ENCODE data around the gene BROX.
A peak's percentile ranks its signal among the peaks of the same experiment; 100 is the strongest.
"Not testable (repeated sequence)": the region's sequence is repeated elsewhere in the genome, so short reads cannot be mapped to it uniquely, and the experiment has no call there.

BROX gene

GRCh38 chr1:222732216-222733159 is 20.1 kb downstream of the BROX start:
- DNase-seq (ENCODE audit: low spot score): peak; percentile 18

- DNase-seq (ENCODE audit: low spot score): no peak
Observed at GRCh38 chr1:222734740-222735139, 22.4 kb downstream of the BROX start.

DNA sequence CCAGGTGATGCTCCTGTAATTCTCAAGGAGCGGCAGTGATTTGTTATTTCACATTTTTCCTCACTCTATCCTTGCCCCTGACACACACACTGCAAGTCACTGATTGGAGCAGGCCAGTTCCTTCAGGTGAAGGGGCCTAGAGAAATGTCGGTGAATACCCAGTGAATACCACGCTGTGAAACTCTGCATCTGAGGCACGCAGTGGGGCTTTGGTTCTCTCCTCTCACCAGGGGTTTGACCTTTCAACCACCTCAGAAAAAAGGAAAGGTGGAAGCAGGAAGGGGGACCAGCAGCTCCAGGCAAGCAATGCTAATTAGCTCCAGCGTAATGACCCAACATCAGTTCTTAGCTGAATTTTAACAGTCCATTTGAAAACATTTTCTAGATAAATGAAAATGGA is 24.1 kb downstream of the BROX start:
- DNase-seq (ENCODE audit: low spot score): no peak

- DNase-seq (ENCODE audit: low spot score): peak; percentile 17
Observed at GRCh38 chr1:222736972-222737371, 24.6 kb downstream of the BROX start, which contains the start of gene FAM177B. FAM177B (plus strand) TSS chr1:222737202; CDS start chr1:222746546, 9,344 bp downstream.

DNA sequence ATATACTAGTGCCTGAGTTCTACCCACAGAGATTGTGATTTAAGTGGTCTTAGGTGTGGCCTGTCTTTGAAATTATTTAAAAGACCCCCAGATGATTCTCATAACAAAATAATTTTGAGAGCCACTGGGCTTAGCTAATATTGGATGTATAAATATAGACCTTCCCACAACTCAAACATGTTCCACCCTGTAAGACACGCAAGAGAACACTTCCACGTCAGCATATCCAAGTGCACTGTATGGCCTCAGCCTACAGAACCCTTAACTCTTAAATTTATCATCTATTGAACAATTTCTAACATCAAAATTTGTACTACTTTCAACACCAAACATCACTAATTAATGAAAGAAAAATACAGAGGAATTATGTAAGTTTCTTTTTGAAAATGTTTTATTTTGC is 27.1 kb downstream of the BROX start:
- no peak for DNase-seq (ENCODE audit: low spot score)

- DNase-seq (ENCODE audit: low spot score): no peak
Observed at GRCh38 chr1:222739929-222740328, 27.6 kb downstream of the BROX start.

GRCh38 chr1:222741630-222742457 is 29.5 kb downstream of the BROX start:
- DNase-seq (ENCODE audit: low spot score): not testable (repeated sequence)

GRCh38 chr1:222749927-222750326 is 37.6 kb downstream of the BROX start:
- DNase-seq (ENCODE audit: low spot score): no peak

GRCh38 chr1:222750651-222751050 is 38.3 kb downstream of the BROX start:
- no peak for DNase-seq (ENCODE audit: low spot score)

DNA sequence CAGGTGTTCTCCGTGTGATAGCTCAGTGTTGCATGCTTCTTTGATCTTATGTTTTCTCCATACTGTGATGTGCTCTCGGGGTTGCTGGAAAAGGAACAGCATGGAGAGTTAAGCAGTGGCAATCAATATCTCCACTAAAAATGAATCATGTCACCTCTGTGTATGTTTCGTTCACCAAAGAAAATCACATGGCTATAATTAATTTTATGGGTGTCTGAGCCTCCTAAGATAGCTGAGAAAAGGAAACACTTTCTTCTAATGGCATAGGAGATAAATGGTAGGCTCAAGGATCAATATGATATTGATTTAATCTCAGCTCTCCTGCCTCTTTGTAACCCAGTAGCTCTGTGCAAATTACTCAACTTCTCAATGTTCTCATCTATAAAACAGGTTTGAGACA is 38.9 kb downstream of the BROX start:
- DNase-seq (ENCODE audit: low spot score): no peak

DNA sequence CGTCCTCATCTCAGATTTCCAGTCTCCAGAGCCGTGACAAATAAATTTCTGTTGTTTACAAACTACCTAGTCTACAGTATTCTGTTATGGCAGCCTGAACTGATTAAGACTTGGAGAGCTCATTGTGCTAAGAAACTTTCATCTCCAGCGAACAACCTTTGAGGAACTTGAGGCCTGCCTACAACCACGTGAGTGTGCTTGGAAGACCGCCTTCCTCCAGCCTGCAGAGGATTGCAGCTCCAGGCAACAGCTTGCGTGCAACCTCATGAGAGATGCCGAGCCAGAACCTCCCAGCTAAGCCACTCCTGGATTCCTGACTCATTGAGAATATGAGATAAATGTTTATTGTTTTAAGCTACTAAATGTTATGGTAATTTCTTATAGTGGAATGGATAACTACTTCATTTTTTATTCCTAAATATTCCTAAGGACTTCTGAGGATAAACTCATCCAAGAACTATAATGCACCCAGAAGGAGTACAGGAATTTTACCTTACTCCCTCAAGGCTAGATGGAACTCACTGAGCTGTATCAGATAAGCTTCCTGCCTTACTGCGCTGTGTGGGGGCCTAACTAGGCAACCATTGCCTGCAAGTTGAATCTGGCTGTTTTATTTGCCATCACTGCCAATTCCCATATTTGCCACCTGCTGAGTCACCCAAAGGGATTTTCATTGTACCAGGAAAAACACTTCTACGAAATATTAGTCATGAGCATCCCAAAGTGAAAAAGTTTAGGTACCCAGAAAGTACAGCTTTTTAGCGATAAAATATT is 42.2 kb downstream of the BROX start:
- DNase-seq (ENCODE audit: low spot score): peak; percentile 31

GRCh38 chr1:222757646-222758268 is 45.4 kb downstream of the BROX start:
- no peak for DNase-seq (ENCODE audit: low spot score)

DNA sequence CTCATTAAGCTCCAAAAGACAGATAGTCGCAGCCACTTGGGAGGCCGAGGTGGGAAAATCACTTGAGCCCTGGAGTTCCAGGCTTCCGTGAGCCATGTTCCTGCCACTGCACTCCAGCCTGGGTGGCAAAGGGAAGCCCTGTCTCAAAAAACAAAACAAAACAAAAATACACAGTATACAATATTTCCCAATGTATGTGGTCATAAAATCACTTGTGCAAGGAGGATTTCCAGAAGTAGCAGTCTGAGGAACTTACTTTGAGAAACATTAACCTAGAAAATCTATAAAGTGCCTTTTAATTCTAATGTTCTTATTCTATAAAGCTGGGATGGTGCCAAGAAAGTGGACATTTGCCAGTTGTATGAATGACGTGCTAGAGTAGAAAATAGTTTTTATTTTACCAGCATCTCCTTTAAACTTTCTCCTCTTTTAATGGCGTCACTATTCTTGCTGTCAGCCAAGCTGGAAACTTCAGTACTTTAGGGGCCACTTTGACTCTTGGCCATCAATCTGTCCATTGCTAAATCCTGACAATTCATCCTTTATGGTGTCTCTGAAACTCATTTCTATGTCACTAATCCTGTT is 47.2 kb downstream of the BROX start:
- no peak for DNase-seq (ENCODE audit: low spot score)

DNA sequence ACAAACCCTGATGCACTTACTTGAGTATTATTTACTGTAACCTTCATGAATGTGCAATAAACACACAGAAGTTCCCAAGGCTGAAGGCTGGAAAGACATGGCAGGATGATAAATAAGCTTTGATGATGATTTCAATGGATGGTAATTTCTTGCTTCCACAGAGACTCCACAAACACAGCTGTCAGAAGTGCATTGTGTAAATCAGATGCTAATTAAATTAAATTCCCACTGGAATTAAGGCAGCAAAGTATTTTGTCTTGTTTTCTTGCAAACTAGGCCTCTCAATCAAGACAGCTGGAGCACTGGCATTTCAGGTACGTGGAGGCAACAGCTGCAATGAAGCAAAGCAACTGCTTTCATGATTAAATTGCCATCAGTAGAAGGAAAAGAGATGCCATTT is 48.7 kb downstream of the BROX start:
- DNase-seq (ENCODE audit: low spot score): no peak

GRCh38 chr1:222762178-222762577 is 49.8 kb downstream of the BROX start:
- not testable (repeated sequence) for DNase-seq (ENCODE audit: low spot score)

GRCh38 chr1:222767152-222767571 is 54.8 kb downstream of the BROX start:
- no peak for DNase-seq (ENCODE audit: low spot score)

DNA sequence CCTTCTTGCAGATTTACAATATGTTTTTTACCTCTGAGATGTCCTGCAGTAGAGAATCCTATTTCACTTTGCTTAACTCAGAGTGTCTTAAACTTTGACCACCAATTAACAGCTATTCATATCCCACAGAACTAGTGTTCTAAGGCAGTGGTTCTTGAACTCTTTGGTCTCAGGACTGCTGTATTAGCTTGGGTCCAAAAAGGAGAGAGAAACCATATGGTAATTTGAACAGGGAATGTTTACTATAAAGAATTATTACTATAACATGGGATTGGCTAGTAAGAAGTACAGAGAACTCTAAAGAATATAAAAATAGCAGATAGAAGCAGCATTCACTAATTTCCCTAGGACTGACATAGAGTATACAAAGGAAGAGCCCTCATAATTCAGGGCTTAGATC is 56.2 kb downstream of the BROX start:
- no peak for DNase-seq (ENCODE audit: low spot score)

- no peak for DNase-seq (ENCODE audit: low spot score)
Observed at GRCh38 chr1:222769181-222769580, 56.8 kb downstream of the BROX start.

- no peak for DNase-seq (ENCODE audit: low spot score)
Observed at GRCh38 chr1:222769971-222770620, 57.7 kb downstream of the BROX start.

- DNase-seq (ENCODE audit: low spot score): no peak
Observed at GRCh38 chr1:222772996-222773379, 60.6 kb downstream of the BROX start.

- DNase-seq (ENCODE audit: low spot score): no peak
Observed at GRCh38 chr1:222777463-222777862, 65.1 kb downstream of the BROX start.

Measured in putamen (tissue), 1 donor.